WTC11 (cell line): Measurements from ENCODE around the gene CCDC183. TPM values are rescaled to one million over a fixed set of nuclear protein-coding genes. Genes with fewer than 3 reads are reported as not detected.

Experiments
- ATF1 ChIP-seq: sonication (generic); formaldehyde crosslinking; IDR thresholded peaks from 2 replicates; pipeline ENCODE4 v1.8.1; 2023; ENCODE audit warnings: mild to moderate bottlenecking, moderate library complexity, missing genetic modification reagents
- CBFB ChIP-seq: sonication (generic); formaldehyde crosslinking; IDR thresholded peaks from 2 replicates; pipeline ENCODE4 v1.8.1; 2022; ENCODE audit warnings: mild to moderate bottlenecking, low read depth, missing genetic modification reagents
- CREB1 ChIP-seq: sonication (generic); formaldehyde crosslinking; IDR thresholded peaks from 2 replicates; pipeline ENCODE4 v1.8.0; 2023; ENCODE audit warnings: mild to moderate bottlenecking, missing genetic modification reagents
- ELF4 ChIP-seq: sonication (generic); formaldehyde crosslinking; IDR thresholded peaks from 2 replicates; pipeline ENCODE4 v1.8.1; 2022; ENCODE audit warnings: low read depth, mild to moderate bottlenecking, moderate library complexity, missing genetic modification reagents
- FOXK1 ChIP-seq: sonication (generic); formaldehyde crosslinking; IDR thresholded peaks from 2 replicates; pipeline ENCODE4 v1.8.0; 2022; ENCODE audit warnings: mild to moderate bottlenecking, moderate library complexity, missing genetic modification reagents
- JUN ChIP-seq: sonication (generic); formaldehyde crosslinking; IDR thresholded peaks from 2 replicates; pipeline ENCODE4 v1.8.0; 2023; ENCODE audit warnings: mild to moderate bottlenecking, missing genetic modification reagents
- NFATC4 ChIP-seq: fragments of 250-450 bp; sonication (Bioruptor Pico); IDR thresholded peaks from 2 replicates; pipeline ENCODE4 v1.9.0; 2021; ENCODE audit warnings: mild to moderate bottlenecking
- NFE2L1 ChIP-seq: sonication (generic); formaldehyde crosslinking; IDR thresholded peaks from 2 replicates; pipeline ENCODE4 v1.8.1; 2023; ENCODE audit warnings: missing genetic modification reagents
- NFYB ChIP-seq: sonication (generic); formaldehyde crosslinking; conservative IDR thresholded peaks from 2 replicates; pipeline ENCODE4 v1.8.0; 2022; ENCODE audit warnings: low read depth, missing genetic modification reagents
- NR3C1 ChIP-seq: sonication (generic); formaldehyde crosslinking; conservative IDR thresholded peaks from 2 replicates; pipeline ENCODE4 v1.8.1; 2023; ENCODE audit warnings: low read depth, mild to moderate bottlenecking, missing genetic modification reagents
- TEAD4 ChIP-seq: sonication (generic); formaldehyde crosslinking; IDR thresholded peaks from 2 replicates; pipeline ENCODE4 v1.8.0; 2022; ENCODE audit warnings: mild to moderate bottlenecking, missing genetic modification reagents
- TP53 ChIP-seq: sonication (generic); formaldehyde crosslinking; IDR thresholded peaks from 2 replicates; pipeline ENCODE4 v1.8.1; 2023; ENCODE audit warnings: mild to moderate bottlenecking, missing genetic modification reagents
- ZBTB21 ChIP-seq: sonication (generic); formaldehyde crosslinking; IDR thresholded peaks from 2 replicates; pipeline ENCODE4 v1.8.1; 2023; ENCODE audit warnings: mild to moderate bottlenecking, missing genetic modification reagents, borderline replicate concordance
- ZNF263 ChIP-seq: sonication (generic); formaldehyde crosslinking; IDR thresholded peaks from 2 replicates; pipeline ENCODE4 v1.8.1; 2022; ENCODE audit warnings: low read depth, mild to moderate bottlenecking, moderate library complexity, missing genetic modification reagents
- ZNF396 ChIP-seq: fragments of 250-450 bp; sonication (Bioruptor Pico); IDR thresholded peaks from 2 replicates; pipeline ENCODE4 v1.8.0; 2021; ENCODE audit warnings: mild to moderate bottlenecking, moderate library complexity, borderline replicate concordance
- ZNF416 ChIP-seq: fragments of 250-450 bp; sonication (Bioruptor Pico); IDR thresholded peaks from 2 replicates; pipeline ENCODE4 v1.9.0; 2021; ENCODE audit warnings: mild to moderate bottlenecking, inconsistent platforms
- ZNF423 ChIP-seq: fragments of 250-450 bp; sonication (Bioruptor Pico); IDR thresholded peaks from 2 replicates; pipeline ENCODE4 v2.1.2; 2022; ENCODE audit warnings: mild to moderate bottlenecking, moderate library complexity
- ZNF671 ChIP-seq: fragments of 250-450 bp; sonication (Bioruptor Pico); IDR thresholded peaks from 2 replicates; pipeline ENCODE4 v1.8.0; 2021; ENCODE audit warnings: mild to moderate bottlenecking
- total RNA-seq: library from RNA; stranded (reverse); gene quantifications from 3 replicates; pipeline ENCODE4 v1.2.3, GENCODE V29; 2021
- TF ChIP-seq, protein P1 (sequence below): sonication (generic); formaldehyde crosslinking; IDR thresholded peaks from 2 replicates; pipeline ENCODE4 v1.8.1; 2022; ENCODE audit warnings: mild to moderate bottlenecking, missing genetic modification reagents, moderate library complexity, borderline replicate concordance
- TF ChIP-seq, protein P2 (sequence below): sonication (generic); formaldehyde crosslinking; IDR thresholded peaks from 2 replicates; pipeline ENCODE4 v1.8.0; 2022; ENCODE audit warnings: mild to moderate bottlenecking, missing genetic modification reagents
- TF ChIP-seq, protein P3 (sequence below): sonication (generic); formaldehyde crosslinking; IDR thresholded peaks from 2 replicates; pipeline ENCODE4 v1.8.1; 2023; ENCODE audit warnings: mild to moderate bottlenecking, missing genetic modification reagents, moderate library complexity
- TF ChIP-seq, protein P4 (sequence below): sonication (generic); formaldehyde crosslinking; IDR thresholded peaks from 2 replicates; pipeline ENCODE4 v1.8.0; 2023; ENCODE audit warnings: missing genetic modification reagents
- TF ChIP-seq, protein P5 (sequence below): fragments of 250-450 bp; sonication (Bioruptor Pico); conservative IDR thresholded peaks from 2 replicates; pipeline ENCODE4 v1.9.0; 2021; ENCODE audit warnings: mild to moderate bottlenecking
- TF ChIP-seq, protein P6 (sequence below): sonication (generic); formaldehyde crosslinking; IDR thresholded peaks from 2 replicates; pipeline ENCODE4 v1.8.1; 2023; ENCODE audit warnings: mild to moderate bottlenecking, missing genetic modification reagents
- TF ChIP-seq, protein P7 (sequence below): sonication (generic); formaldehyde crosslinking; IDR thresholded peaks from 2 replicates; pipeline ENCODE4 v1.8.0; 2023; ENCODE audit warnings: mild to moderate bottlenecking, missing genetic modification reagents
- TF ChIP-seq, protein P8 (sequence below): sonication (generic); formaldehyde crosslinking; IDR thresholded peaks from 2 replicates; pipeline ENCODE4 v1.8.0; 2022; ENCODE audit warnings: missing genetic modification reagents

CCDC183 gene
- total RNA-seq, 1 experiment from 2014 or later: 2.1 TPM

DNA sequence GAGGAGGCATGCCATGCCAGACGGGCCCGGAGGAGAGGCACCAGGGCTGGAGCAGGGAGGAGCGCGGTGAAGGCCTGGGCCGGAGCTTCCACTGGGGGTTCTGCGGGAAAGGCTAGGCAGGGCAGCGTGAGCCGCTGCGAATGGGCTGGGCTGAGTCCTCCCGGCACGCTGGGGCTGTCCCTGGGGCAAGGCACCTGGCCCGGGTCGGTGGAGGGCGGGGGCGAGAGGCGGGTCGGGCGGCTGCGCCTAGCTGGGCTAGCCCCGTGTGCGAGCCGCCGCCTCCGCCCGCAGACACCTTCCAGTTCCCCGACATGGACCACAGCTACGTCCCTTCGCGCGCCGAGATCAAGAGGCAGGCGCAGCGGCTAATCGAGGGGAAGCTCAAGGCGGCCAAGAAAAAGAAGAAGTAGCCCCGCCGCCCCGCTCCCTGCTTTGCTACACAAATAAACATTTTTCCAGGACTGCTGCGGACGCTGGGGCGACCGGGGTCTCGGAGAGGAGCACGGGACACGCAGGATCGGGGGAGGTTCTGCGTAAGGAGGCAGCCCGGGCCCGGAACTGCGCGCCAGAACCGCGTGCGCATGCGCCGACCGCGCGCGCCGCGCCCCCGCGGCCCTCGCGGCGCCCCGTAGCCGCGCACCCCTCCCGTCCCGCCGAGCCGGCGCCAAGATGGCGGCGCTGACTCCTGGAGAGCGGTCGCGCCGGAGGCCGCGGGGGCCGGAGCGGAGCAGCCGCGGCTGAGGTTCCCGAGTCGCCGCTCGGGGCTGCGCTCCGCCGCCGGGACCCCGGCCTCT lies 11.3 kb downstream of the CCDC183 start, which contains the start of gene RABL6 (continued):
- no peak for TF ChIP-seq CBFB
- TF ChIP-seq NFE2L1: no peak
- TF ChIP-seq, protein P1, sequence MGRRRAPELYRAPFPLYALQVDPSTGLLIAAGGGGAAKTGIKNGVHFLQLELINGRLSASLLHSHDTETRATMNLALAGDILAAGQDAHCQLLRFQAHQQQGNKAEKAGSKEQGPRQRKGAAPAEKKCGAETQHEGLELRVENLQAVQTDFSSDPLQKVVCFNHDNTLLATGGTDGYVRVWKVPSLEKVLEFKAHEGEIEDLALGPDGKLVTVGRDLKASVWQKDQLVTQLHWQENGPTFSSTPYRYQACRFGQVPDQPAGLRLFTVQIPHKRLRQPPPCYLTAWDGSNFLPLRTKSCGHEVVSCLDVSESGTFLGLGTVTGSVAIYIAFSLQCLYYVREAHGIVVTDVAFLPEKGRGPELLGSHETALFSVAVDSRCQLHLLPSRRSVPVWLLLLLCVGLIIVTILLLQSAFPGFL (CRISPR knock-in tag): no peak
- TF ChIP-seq, protein P2, sequence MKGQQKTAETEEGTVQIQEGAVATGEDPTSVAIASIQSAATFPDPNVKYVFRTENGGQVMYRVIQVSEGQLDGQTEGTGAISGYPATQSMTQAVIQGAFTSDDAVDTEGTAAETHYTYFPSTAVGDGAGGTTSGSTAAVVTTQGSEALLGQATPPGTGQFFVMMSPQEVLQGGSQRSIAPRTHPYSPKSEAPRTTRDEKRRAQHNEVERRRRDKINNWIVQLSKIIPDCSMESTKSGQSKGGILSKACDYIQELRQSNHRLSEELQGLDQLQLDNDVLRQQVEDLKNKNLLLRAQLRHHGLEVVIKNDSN (CRISPR knock-in tag): peak; percentile 2; the same call in 1 of the 2 replicates
- no peak for TF ChIP-seq ATF1
- TF ChIP-seq, protein P3, sequence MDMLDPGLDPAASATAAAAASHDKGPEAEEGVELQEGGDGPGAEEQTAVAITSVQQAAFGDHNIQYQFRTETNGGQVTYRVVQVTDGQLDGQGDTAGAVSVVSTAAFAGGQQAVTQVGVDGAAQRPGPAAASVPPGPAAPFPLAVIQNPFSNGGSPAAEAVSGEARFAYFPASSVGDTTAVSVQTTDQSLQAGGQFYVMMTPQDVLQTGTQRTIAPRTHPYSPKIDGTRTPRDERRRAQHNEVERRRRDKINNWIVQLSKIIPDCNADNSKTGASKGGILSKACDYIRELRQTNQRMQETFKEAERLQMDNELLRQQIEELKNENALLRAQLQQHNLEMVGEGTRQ (CRISPR knock-in tag): no peak
- no peak for TF ChIP-seq ZNF423 (CRISPR knock-in tag)
- no peak for TF ChIP-seq TP53 (CRISPR knock-in tag)
- TF ChIP-seq CREB1 (CRISPR knock-in tag): no peak
- TF ChIP-seq TEAD4: no peak
- TF ChIP-seq, protein P4, sequence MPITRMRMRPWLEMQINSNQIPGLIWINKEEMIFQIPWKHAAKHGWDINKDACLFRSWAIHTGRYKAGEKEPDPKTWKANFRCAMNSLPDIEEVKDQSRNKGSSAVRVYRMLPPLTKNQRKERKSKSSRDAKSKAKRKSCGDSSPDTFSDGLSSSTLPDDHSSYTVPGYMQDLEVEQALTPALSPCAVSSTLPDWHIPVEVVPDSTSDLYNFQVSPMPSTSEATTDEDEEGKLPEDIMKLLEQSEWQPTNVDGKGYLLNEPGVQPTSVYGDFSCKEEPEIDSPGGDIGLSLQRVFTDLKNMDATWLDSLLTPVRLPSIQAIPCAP (CRISPR knock-in tag): no peak
- TF ChIP-seq FOXK1 (CRISPR knock-in tag): no peak
- no peak for TF ChIP-seq ZBTB21 (CRISPR knock-in tag)
- no peak for TF ChIP-seq ZNF416 (CRISPR knock-in tag)
- no peak for TF ChIP-seq NFATC4 (CRISPR knock-in tag)
- no peak for TF ChIP-seq JUN (CRISPR knock-in tag)
- TF ChIP-seq, protein P5, sequence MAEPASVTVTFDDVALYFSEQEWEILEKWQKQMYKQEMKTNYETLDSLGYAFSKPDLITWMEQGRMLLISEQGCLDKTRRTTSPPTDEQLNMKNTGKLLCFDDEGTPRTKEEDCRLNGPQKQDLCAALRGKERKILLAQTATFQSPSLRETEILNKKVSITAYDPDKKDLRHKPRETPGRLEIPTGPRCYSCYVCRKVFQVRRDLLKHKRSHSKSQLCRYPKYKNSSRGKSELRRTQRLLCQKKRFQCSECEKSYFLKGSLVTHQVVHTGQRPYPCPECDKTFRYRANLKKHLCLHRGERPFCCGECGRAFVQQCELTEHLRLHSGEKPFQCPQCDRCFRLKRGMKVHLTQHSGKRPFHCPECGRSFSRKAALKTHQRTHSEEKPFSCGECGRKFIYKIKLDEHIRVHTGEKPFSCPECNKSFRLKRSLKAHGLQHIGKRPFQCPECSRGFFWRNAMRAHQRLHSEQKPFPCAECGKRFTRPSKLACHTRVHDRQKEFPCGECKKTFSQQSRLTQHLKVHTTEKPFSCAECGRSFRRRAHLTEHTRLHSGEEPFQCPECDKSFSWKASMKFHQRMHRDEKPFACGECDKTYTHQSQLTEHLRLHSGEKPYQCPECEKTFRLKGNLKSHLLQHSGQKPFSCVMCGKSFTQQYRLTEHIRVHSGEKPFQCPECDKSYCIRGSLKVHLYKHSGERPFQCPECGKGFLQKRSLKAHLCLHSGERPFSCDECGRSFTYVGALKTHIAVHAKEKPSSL (CRISPR knock-in tag): no peak
- no peak for TF ChIP-seq NR3C1
- TF ChIP-seq, protein P6, sequence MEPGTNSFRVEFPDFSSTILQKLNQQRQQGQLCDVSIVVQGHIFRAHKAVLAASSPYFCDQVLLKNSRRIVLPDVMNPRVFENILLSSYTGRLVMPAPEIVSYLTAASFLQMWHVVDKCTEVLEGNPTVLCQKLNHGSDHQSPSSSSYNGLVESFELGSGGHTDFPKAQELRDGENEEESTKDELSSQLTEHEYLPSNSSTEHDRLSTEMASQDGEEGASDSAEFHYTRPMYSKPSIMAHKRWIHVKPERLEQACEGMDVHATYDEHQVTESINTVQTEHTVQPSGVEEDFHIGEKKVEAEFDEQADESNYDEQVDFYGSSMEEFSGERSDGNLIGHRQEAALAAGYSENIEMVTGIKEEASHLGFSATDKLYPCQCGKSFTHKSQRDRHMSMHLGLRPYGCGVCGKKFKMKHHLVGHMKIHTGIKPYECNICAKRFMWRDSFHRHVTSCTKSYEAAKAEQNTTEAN (CRISPR knock-in tag): 0 out of 2 replicates have a peak, but pooled peaks have one; percentile 29
- no peak for TF ChIP-seq ZNF671
- TF ChIP-seq NFYB (CRISPR knock-in tag): no peak
- TF ChIP-seq ELF4 (CRISPR knock-in tag): no peak
- no peak for TF ChIP-seq ZNF263 (CRISPR knock-in tag)
- TF ChIP-seq, protein P7, sequence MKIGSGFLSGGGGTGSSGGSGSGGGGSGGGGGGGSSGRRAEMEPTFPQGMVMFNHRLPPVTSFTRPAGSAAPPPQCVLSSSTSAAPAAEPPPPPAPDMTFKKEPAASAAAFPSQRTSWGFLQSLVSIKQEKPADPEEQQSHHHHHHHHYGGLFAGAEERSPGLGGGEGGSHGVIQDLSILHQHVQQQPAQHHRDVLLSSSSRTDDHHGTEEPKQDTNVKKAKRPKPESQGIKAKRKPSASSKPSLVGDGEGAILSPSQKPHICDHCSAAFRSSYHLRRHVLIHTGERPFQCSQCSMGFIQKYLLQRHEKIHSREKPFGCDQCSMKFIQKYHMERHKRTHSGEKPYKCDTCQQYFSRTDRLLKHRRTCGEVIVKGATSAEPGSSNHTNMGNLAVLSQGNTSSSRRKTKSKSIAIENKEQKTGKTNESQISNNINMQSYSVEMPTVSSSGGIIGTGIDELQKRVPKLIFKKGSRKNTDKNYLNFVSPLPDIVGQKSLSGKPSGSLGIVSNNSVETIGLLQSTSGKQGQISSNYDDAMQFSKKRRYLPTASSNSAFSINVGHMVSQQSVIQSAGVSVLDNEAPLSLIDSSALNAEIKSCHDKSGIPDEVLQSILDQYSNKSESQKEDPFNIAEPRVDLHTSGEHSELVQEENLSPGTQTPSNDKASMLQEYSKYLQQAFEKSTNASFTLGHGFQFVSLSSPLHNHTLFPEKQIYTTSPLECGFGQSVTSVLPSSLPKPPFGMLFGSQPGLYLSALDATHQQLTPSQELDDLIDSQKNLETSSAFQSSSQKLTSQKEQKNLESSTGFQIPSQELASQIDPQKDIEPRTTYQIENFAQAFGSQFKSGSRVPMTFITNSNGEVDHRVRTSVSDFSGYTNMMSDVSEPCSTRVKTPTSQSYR (CRISPR knock-in tag): no peak
- TF ChIP-seq ZNF396 (CRISPR knock-in tag): no peak
- TF ChIP-seq, protein P8, sequence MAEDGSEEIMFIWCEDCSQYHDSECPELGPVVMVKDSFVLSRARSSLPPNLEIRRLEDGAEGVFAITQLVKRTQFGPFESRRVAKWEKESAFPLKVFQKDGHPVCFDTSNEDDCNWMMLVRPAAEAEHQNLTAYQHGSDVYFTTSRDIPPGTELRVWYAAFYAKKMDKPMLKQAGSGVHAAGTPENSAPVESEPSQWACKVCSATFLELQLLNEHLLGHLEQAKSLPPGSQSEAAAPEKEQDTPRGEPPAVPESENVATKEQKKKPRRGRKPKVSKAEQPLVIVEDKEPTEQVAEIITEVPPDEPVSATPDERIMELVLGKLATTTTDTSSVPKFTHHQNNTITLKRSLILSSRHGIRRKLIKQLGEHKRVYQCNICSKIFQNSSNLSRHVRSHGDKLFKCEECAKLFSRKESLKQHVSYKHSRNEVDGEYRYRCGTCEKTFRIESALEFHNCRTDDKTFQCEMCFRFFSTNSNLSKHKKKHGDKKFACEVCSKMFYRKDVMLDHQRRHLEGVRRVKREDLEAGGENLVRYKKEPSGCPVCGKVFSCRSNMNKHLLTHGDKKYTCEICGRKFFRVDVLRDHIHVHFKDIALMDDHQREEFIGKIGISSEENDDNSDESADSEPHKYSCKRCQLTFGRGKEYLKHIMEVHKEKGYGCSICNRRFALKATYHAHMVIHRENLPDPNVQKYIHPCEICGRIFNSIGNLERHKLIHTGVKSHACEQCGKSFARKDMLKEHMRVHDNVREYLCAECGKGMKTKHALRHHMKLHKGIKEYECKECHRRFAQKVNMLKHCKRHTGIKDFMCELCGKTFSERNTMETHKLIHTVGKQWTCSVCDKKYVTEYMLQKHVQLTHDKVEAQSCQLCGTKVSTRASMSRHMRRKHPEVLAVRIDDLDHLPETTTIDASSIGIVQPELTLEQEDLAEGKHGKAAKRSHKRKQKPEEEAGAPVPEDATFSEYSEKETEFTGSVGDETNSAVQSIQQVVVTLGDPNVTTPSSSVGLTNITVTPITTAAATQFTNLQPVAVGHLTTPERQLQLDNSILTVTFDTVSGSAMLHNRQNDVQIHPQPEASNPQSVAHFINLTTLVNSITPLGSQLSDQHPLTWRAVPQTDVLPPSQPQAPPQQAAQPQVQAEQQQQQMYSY (CRISPR knock-in tag): 0 out of 2 replicates have a peak, but pooled peaks have one; percentile 8
